NOMO-1 (cell line): ENCODE measurements around the gene OGDHL.
"Not testable (repeated sequence)": the region's sequence is repeated elsewhere in the genome, so short reads cannot be mapped to it uniquely, and the experiment has no call there.

Source experiments
- DNase-seq, 2 experiments: peaks; one replicate each; lab custom pipeline; 2025; ENCODE audit not compliant: unreplicated experiment in 2 of 2; lab: John Stamatoyannopoulos, UW

The OGDHL gene

DNA sequence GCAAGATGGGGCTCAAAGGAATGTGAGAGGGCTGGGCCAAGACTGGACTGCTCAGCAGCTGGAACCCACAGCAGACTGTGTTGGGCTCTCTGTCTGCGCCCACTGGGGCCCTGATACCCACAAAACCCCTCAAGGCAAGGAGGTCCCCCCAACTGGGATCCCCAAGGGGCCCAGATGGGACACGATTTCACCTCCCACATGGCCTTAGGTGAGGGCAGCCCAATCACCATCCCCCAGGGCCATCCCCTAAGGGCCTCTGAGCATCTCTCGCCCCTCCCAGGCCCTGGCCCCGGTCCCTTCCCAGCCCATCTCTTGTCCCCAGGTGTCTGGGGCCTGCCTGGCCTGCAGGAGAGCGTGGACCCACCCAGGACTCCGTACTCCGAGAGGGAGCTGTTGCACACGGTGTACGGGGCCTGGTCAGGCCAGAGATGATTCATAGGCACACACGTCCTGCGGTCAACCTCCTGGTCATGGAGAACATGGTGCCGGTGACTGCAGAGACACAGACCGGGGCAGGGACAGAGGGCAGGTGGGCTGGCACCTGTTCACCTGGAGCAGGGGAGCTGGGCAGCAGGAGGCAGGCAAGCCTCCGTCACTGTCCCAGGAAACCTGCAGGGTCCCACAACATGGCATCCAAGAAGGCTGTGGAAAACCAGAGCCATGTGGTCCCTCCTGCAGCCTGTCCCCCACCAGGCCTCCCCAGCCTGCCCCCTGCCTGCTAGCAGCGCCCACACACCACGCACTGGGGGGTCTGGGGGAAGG is 21.6 kb downstream of the OGDHL start:
- no peak for DNase-seq

DNA sequence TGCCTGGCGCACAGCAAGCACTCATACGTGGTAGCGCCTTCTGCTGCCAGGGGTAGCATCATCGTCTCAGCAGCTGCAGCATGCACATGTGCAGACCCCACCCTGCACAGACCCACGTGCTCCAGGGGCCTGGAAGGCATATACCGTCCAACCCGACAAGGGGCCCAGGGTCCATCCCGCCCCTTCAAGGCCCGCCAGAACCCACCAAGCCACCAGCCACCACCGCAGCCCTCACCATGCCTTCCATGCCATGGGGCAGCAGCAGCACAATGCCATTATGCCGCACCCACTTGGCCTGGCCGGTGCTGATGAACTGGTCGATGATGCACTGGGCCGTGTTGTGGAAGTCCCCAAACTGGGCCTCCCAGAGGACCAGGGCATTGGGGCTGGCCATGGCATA is 22.7 kb downstream of the OGDHL start:
- no peak for DNase-seq

DNA sequence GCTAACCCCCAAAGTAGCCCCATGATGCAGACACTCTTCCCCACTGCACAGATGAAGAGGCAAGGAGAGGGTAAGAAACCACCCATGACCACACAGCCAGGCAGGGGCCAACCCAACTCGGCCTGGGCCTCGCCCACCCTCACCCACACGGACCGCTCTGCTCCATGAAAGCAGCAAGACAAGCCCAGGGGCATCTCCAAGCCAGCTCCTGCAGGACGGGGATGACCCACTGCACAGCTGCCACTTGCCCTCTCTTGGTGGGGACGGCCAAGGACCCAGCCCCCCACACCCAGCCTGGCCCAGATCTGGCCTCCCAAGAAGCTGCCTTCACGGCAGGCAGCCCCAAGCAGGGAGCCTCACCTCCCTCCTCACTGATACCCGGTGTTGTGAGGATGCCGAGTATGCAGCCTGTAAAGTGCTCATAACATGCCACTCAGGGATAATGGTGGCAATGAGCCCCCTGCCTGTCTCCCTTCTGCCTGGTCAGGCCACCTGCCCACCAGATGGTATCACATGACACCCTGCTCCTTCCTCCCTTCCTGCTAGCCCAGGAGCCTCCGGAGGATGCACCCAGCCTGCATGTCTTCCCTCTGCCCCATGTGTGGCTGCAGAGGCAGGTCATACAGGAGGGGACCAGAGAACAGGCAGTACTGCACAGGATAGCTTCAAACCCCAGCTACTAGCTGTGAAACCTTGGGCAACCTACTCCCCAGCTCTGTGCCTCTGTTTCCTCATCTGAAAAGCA is 23.3 kb downstream of the OGDHL start:
- no peak for DNase-seq

DNA sequence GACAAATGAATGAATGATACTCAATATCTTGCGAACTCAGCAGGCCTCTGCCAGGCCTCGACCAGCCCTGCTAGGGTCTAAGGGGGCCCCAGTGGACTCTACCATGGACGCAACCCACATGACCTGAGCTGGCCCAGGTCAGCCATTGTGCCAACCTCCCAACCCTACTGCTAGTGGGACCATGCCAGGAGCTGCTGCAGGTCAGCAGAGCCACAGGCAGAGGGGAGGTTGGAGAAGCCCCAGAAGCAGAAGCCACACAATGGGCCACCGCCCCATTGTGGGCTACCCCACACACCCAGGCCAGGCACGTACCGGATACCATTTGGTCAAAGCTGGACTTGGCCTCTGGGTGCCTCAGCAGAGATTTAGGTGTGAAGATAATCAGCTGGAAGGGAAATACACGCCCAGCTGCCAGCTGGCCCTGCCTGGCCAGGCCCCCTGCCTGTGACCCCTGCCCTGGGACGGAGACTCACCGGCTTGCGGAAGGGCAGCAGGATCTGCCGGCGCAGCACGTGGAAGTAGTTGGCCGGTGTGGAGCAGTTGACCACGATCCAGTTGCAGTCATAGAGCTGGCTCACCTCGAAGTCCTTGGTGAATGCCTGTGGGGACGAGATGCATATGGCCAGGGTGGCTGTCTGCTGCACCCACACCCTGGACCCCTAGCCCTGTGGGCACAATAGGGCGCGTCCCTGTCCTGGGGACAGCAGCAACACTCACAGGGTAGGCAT is 24.5 kb downstream of the OGDHL start:
- DNase-seq: no peak

DNA sequence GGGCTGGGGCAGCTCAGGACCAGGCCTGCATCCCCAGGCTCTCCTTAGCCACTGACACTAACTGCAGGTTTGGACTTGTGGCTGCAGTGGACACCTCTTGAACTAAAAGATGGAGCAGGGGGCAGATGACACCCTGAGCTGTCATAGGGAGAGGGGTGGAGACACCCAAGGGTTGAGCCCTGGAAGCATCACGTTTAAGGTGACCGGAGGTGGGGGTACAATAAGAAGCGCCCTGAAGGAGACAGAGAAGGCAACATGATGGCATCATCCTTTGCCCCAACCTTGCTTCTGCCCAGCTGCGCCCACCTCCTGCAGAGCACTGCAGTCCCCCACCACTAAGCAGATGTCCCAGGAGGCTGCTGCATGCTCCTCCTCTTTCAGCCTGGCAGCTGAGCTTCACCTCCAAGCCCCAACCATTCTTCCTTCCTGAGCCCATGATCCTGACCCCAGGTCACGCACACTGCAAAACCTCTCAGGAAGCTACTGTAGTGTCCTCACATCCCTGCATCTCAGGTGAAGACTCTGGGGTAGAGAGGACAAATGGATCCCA is 25.5 kb downstream of the OGDHL start:
- DNase-seq: no peak

DNA sequence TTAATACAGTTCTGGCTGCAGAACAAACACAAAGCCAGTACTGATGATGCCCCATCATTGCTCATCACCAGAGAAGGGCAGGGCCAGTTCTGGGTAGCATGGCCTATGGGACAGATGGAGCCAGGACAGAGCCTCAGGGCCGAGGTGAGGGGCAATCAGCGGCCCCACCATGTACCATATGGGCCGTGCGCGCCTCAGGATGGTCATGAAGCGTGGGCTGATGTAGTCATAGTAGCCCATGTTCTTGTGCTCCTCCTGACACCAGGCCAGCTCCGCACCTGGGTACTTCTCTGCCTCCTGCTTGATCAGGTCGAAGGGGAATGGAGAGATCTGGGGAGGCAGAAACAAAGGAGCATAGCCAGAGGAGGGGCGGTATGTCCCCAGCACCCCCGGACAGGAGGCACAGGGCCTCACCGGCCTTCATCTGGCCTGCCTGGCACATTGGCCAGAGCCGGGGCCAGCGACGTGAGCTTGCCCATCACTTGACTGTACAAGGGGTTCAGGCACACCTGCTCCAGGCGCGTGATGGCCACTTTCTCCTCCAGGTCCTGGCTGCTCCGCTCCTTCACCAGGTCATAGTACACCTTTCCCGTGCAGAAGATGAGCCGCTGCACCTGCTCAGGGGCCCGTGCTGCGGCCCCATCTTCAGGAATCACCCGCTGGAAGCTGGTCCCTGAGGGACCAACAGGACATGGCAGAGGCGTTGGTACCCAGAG is 26.1 kb downstream of the OGDHL start:
- DNase-seq: no peak

DNA sequence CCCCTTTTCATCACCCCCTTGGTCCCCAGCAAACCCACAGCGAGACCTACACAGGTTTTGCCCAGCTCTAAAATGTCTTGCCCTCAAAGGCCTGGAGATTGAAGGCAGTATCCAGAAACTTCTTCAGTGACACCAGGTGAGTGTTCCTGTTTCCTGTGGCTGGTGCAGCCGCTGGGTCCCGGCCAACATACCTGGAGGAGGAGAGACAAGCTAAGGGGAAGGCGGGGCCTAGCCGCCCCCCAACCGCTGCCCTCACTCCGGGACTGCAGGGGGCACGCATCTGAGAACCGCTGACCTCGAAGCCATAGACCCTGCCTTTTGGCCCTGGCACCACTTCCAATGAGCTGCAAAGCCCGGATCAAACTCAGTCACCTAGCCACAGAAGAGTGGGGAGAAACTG is 27.0 kb downstream of the OGDHL start:
- no peak for DNase-seq

DNA sequence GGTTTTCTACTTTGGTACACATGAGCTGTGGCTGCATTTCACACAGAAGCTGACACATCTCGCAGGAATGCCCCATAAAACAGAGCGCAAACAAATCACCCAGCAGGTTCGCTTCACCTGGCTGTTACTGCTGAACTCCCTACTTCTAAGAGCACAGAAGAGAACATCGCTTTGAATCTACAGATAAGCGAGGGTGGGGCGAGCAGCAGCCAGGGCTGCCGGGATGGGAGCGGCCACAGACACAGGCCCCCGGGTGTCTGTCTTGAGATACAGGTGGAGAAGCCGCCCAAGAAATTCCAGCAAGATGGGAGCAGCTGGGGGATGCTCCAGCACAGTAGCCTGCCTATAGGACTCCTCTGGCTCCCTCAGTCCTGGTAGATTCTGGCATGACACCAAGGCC is 27.4 kb downstream of the OGDHL start:
- no peak for DNase-seq

DNA sequence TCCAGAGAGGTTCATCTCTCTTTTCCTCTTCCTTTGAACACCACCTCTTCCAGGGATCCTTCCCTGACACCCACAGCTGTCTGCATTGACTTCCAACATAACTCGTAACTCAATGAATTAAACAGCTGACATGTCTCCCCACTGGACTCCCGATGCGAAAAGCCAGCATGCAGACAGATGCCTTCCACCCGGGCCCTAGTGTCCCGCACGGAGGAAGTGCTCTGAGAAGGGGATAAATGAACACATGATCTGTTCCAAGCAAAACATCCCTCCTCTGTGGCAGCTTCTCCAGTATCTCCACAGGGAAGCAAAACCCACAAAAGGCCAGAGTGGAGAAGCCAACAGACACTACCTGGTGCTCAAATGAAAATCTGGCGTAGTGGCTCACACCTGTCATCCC is 28.3 kb downstream of the OGDHL start:
- no peak for DNase-seq

DNA sequence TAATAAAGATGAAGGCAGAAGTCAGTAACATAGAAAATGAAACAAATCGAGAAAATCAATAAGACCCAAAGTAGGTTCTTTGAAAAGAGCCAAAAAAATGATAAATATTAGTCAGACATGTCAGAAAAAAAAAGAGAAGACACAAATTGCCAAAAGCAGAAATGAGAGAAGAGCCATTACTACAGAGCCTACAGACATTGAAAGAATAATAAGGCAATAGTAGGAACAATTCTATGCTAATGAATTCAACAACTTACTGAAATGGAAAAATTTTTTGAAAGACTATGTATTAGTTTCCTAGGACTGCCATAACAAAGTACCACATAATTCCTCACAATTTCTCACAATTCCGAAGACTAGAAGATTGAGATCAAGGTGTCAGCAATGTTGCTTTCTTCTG is 35.5 kb downstream of the OGDHL start:
- DNase-seq: no peak

DNA sequence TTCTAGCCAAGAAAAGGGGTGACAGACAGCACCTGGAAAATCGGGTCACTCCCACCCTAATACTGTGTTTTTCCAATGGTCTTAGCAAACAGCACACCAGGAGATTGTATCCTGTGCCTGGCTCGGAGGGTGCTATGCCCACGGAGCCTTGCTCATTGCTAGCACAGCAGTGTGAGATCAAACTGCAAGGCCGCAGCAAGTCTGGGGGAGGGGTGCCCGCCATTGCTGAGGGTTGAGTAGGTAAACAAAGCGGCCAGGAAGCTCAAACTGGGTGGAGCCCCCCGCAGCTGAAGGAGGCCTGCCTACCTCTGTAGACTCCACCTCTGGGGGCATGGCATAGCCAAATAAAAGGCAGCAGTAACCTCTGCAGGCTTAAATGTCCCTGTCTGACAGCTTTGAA is 47.0 kb downstream of the OGDHL start:
- not testable (repeated sequence) for DNase-seq

DNA sequence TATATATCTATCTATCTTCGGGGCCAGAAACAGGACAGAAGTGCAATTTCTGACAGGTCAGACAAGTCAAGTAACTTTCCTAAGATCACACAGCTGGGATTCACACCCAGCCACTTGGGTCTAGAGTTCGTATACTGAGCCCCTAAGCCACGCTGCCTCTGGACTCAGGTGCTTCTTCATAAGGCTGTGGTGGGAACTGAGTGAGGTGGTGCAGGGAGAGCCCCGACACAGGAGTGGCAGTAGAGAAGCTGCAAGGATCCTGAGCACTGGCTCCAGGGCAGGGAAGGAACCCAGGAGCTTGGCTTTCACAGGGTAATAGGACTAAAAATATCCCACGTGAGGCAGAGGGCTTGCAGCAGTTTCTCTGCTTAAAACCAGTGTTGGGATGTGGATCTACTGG is 48.9 kb downstream of the OGDHL start:
- DNase-seq: no peak

DNA sequence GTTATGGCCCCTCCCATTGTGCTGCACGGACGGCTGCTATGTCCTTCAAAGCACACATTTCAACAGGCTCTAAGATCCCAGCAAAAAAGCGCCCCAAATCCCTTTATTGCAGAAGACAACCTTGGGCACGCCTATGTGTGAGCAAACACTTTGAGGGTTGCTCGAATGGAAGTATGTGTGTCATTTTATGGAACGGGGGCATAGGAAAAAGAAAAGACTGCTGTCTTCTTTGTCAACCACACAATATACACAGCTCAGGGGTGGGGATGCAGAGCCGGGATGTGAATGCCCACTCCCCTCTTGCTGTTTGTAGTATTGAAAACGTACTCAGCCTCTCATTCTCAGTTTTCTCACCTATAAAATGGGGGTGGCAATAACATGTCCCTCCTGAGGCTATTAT is 50.6 kb downstream of the OGDHL start:
- no peak for DNase-seq

DNA sequence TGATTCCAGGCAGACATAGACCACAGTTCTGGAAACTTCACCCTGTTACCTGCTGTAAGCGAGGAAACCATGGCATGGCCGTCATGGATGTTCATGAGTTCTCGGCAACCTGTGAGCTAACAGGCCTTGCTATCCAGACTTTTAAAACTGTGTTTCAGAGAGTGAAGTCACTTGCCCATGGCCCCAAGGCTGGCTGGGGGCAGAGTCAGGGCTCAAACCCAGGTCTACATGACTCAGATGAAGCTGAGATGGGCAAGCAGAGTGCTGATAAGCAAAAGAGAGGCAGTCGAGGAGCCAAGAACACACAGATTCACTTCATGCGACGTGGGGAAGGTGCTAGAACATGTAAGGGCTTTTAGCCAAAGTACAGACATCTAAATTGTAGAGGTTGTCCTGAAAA is 51.2 kb downstream of the OGDHL start:
- DNase-seq: no peak

DNA sequence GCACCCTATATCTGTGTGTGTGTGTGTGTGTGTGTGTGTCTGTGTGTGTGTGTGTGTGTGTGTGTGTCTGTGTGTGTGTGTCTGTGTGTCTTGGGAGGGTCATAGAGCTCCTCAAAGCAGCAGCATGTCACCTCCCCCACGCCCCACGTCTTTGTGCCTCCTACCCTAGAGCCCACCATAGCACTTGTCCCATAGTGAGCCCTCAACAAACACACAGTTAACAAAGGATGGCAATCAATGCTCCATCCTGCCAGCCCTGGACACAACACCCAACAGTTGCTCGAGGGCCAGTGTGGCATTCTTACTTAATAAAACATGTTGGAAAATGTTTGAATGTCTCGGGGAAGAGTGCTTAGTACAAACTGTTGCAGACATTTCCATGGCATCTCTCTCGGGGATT is 52.2 kb downstream of the OGDHL start:
- no peak for DNase-seq

DNA sequence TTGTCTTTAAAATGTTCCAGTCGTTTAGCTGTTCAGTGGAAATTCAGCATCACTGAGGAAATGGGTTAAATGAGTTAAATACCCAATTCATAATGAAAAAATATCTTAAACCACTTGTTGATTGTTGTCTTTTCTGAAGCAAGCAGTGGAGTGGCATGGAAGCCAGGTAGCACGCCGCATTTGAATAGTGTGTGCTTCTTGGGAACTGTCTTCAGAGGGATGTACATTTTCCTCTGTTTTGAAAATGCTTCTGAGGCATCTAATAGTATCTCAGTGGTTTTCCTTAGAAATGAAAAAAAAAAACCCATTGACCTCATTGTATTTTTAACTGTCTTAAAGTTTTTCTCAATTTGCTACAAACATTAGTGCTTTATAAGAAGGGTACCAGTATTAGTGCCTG is 54.5 kb downstream of the OGDHL start:
- no peak for DNase-seq

DNA sequence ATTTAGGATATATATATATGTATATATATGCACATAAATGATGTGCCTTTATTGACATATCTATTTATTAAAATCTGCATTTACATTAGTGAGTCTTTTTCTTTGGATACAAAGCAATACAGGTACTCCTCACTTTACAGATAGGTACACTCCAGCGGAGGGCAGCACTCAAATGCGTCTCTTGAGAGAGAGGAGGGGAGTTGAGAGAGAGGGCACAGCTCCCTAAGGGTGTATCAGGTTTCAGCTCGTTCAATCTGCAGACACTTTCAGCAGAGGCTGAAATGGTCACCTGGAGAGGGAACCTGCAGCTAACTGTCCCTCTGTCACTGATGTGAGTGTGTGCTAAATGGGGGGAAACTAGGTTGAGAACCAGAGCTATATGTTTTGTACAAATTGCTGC is 61.1 kb downstream of the OGDHL start:
- DNase-seq: no peak

DNA sequence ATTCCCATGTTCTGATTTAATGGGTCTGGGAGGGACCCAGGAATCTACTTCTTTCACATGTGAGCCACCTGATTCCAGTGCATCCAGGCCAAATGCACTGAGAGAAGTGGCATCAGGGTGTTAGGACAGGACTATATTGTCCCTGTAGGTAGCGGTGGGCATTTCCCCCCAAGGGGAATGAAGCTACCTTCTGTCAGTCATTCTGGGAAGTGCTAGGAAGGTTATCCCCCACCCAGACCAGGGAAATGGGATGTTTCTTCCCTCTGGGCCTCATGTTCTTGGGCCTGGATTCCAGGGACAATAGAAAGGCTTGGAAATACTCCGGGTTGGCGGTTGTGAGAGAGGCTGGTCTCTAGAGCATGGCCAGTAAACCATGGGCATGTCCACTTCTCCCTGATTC is 61.9 kb downstream of the OGDHL start:
- no peak for DNase-seq

DNA sequence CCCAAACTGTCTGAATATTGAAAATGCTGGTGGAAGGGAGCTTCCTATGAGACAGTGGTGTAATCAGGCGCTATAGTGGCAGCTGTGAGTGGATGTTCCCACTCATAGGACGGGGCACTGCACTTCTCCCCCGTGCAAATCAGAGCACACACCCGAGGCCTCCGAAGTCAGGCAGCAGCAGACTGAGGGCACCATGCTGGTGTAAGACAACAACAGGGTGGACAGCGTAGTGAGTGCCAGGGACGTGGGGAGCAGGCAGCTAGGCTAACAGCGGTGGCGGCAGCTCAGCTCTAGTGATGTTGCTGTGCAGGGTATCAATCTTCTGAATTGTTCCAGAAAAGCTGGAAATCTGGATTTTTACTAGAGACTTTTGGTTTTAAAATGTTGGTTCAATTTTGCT is 63.4 kb downstream of the OGDHL start:
- DNase-seq: no peak

DNA sequence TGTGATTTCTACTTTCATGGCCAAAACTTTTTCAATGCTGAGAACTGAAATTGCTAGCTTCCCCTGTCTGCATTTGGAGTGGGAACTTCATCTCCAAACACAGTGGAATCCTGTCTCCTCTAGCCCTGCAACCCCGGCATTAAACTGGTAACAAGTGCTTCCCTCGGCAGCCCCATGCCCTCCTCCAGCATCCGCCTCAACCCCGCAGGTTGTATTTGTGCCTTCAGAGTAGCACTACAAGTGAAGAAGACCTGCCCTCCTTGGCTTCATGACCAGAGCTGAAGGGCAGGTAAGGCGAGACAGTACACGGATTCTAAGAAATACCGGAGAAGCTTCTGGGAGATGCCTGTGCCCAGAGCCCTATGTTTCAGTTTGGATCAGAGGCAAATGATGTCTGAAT is 65.8 kb downstream of the OGDHL start:
- DNase-seq: no peak

DNA sequence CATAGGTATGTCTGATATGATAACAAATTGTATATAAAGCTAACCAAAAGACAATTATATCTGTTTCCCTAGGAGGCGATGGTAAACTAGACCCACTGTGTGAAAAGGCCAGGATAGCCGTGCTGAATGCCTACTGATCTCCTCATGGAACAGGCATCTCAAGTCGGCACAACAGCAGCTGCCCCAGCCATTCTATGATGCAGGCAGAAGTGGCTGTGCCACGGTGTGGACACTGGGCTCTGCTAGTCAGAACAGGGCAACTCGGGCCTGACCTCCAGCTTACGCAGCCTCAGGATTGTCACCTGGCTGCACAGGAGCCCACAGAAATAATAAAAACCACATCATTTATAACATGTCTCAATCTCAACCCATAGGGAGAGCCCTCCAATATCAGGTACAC is 67.7 kb downstream of the OGDHL start:
- DNase-seq: no peak
